ENCODE results near the gene B4GALT1.
A peak's percentile ranks its signal among the peaks of the same experiment; 100 is the strongest.

GRCh38 chr9:33165263-33166151 lies 1.6 kb downstream of the B4GALT1 start:
- TF ChIP-seq CTCF (IDR thresholded peaks at IDR 0.05), result no peak
- TF ChIP-seq POLR2A (IDR thresholded peaks at IDR 0.05), result peak in 1 of 2 donors; percentile 18

Measured in uterus (tissue), 2 donors.